ENCODE measurements around the gene DHX16. TPM values are rescaled to one million over a fixed set of nuclear protein-coding genes. Genes with fewer than 3 reads are reported as not detected.

DHX16 gene
- total RNA-seq, 1 donor from 2014 or later: 28.4 TPM

DNA sequence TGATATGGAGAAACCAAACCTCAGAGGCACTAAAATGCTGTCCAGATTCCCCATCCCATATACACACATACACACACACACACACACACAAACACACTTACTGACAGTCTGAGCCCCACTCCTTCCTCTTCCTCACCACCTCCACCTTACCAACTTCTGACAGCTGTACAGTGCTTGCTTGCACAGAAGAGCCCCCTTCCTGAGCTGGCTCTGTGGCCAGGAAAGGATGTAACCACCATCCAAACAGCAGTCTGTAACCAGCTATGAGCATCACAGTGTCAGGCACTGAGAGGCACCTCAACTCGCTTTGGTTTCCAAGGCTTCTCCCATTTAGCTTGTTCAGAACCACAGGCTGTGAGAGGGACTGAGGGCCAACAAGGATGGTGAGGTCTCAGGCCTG, 31.8 kb downstream of the DHX16 start:
- Histone ChIP-seq H3K36me3 (peaks cover 47% of the 10 kb centered on the region), H3K27me3 (ENCODE audit: low read depth) (no peaks in the 10 kb centered on the region), H3K9me3 (no peaks in the 10 kb centered on the region), H3K4me1 (peaks cover 1% of the 10 kb centered on the region), H3K27ac (no peak overlapping the region), H3K4me3 (no peak overlapping the region)
- intact Hi-C loops (cut with DNase I): no loop called here
- ATAC-seq (no peak), DNase-seq (no peak)
- TF ChIP-seq, protein P1, sequence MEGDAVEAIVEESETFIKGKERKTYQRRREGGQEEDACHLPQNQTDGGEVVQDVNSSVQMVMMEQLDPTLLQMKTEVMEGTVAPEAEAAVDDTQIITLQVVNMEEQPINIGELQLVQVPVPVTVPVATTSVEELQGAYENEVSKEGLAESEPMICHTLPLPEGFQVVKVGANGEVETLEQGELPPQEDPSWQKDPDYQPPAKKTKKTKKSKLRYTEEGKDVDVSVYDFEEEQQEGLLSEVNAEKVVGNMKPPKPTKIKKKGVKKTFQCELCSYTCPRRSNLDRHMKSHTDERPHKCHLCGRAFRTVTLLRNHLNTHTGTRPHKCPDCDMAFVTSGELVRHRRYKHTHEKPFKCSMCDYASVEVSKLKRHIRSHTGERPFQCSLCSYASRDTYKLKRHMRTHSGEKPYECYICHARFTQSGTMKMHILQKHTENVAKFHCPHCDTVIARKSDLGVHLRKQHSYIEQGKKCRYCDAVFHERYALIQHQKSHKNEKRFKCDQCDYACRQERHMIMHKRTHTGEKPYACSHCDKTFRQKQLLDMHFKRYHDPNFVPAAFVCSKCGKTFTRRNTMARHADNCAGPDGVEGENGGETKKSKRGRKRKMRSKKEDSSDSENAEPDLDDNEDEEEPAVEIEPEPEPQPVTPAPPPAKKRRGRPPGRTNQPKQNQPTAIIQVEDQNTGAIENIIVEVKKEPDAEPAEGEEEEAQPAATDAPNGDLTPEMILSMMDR (IDR thresholded peaks at IDR 0.05): no peak

- TF ChIP-seq, protein P1 (IDR thresholded peaks at IDR 0.05): no peak
- intact Hi-C loops (cut with DNase I): no loop called here
- DNase-seq (no peak), ATAC-seq (no peak)
- Histone ChIP-seq H3K36me3 (peaks cover 47% of the 10 kb centered on the region), H3K9me3 (no peaks in the 10 kb centered on the region), H3K4me1 (no peaks in the 10 kb centered on the region), H3K4me3 (no peak overlapping the region), H3K27me3 (ENCODE audit: low read depth) (no peaks in the 10 kb centered on the region), H3K27ac (no peak overlapping the region)
Measured at GRCh38 chr6:30640481-30640880, 32.3 kb downstream of the DHX16 start.

DNA sequence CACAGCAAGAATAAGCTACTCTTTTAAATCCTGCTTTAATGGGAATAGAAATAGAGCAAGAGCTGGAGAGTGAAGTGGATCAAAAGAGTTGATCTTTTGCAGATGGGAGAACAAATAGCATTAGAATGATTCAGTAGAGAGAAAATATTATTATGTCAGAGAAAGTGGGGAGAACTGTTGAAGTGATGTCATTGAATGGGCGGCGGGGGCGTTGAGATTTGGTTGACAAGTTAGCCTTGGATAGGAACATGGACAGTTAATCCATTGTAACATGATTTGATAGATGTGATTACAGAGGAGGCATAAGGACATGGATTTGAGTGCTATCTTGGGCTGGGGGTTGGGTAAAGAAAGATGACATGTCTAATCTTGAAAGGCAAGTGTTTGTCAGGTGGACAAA, 37.0 kb downstream of the DHX16 start:
- H3K27ac ChIP-seq: no peak overlapping the region
- intact Hi-C loops (cut with DNase I): no loop called here
- peaks cover 37% of the 10 kb centered on the region for H3K36me3 ChIP-seq
- DNase-seq: no peak
- TF ChIP-seq, protein P1 (IDR thresholded peaks at IDR 0.05): no peak
- no peaks in the 10 kb centered on the region for H3K27me3 ChIP-seq (ENCODE audit: low read depth)
- no peak for ATAC-seq
- no peaks in the 10 kb centered on the region for H3K9me3 ChIP-seq
- H3K4me3 ChIP-seq: no peak overlapping the region
- H3K4me1 ChIP-seq: no peaks in the 10 kb centered on the region

DNA sequence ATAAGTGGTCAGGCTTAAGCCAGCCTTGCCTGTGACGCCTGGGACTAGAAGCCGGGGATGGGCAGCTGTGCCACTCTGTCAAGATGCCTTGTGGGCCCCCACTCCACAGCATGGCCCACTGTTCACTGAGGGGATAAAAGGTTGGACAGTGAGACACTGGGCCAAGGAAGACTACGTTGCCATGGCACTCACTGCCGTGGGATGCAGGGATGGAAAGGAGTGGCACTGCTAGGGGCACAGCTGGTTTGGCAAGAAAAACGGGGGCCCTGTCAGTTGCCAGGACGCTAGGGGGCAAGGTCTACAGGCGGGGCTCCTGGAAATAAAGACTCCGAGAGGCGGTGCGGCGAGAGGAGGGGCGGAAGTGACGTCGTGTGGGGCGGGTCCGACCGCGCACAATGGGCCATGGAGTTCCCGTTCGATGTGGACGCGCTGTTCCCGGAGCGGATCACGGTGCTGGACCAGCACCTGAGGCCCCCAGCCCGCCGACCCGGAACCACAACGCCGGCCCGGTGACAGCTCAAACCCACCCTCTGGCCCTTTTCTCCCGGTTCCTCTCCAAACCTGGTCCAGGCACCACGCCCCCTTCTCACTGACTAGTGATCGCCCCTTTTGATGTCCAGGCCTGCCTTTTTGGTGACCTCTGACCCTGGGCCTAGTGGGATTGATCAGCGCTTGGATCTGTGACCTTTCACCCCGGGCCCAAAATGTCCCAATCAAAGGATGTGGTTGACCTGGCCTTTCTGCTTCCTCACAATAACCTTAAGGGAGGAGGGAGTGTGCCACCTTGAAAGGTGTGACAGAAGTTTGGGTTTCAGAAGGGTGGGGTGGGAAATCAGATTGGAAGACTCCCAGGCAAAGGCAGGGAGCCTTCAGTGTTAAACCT, 46.1 kb downstream of the DHX16 start, which contains the start of gene ATAT1:
Gene ATAT1 (plus strand): TSS at position 391 of the 883 bp plus-strand sequence.
- peak within 1 kb of the TSS; percentile 91 for H3K27ac ChIP-seq
- intact Hi-C loops (cut with DNase I): no loop called here
- H3K4me3 ChIP-seq: peak within 1 kb of the TSS; percentile 67
- peak; percentile 94 for DNase-seq
- no peaks in the 10 kb centered on the region for H3K27me3 ChIP-seq (ENCODE audit: low read depth)
- ATAC-seq: peak; percentile 97 to 99
- TF ChIP-seq, protein P1 (IDR thresholded peaks at IDR 0.05): peak; percentile 39
- peaks cover 19% of the 10 kb centered on the region for H3K4me1 ChIP-seq
- H3K9me3 ChIP-seq: no peaks in the 10 kb centered on the region
- H3K36me3 ChIP-seq: peaks cover 71% of the 10 kb centered on the region

DNA sequence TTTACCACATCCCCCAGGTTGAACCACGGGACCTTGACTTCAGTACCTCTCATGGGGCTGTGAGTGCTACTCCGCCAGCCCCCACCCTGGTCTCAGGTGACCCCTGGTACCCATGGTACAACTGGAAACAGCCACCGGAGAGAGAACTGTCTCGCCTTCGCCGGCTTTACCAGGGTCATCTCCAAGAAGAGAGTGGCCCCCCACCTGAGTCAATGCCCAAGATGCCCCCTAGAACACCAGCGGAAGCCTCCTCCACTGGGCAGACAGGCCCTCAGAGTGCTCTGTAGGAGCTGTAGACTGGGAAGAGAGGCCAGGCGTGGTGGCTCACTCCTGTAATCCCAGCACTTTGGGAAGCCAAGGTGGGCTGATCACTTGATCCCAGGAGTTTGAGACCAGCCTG, 47.3 kb downstream of the DHX16 start:
- H3K4me3 ChIP-seq: no peak overlapping the region
- no peaks in the 10 kb centered on the region for H3K27me3 ChIP-seq (ENCODE audit: low read depth)
- intact Hi-C loops (cut with DNase I): no loop called here
- peak overlapping the region; percentile 91 for H3K27ac ChIP-seq
- ATAC-seq (no peak), DNase-seq (no peak)
- H3K9me3 ChIP-seq: no peaks in the 10 kb centered on the region
- TF ChIP-seq, protein P1 (IDR thresholded peaks at IDR 0.05): no peak
- peaks cover 71% of the 10 kb centered on the region for H3K36me3 ChIP-seq
- peaks cover 19% of the 10 kb centered on the region for H3K4me1 ChIP-seq

All from lower lobe of right lung (tissue), 2 donors.